IMR-90 (cell line): ENCODE measurements around the gene CDK10. TPM values are rescaled to one million over a fixed set of nuclear protein-coding genes. Genes with fewer than 3 reads are reported as not detected.

Experiments
- ATAC-seq: fragments of 200-7000 bp; cut with Tn5 transposase; 2 replicates; pipeline ENCODE4 v1.9.1; 2020; ENCODE audit warnings: low read depth, mild to moderate bottlenecking, moderate library complexity
- BruUV-seq: library from RNA; stranded (reverse); fragments of 400-500 nt; replicated peaks from 2 replicates; lab custom pipeline; 2021; lab: Mats Ljungman, UMichigan
- CTCF ChIA-PET: fragments of 300-600 bp; formaldehyde crosslinking; extraction: SDS; loops from one replicate; lab custom pipeline; 2021; ENCODE audit warnings: antibody characterized with exemption; lab: Yijun Ruan, JAX
- POLR2A ChIA-PET: fragments of 300-600 bp; sonication (Branson Sonifier 250); formaldehyde crosslinking; loops from one replicate; lab custom pipeline; 2022; ENCODE audit warnings: antibody characterized with exemption; ENCODE audit not compliant: unreplicated experiment; lab: Charles Lee
- DNase-seq: peaks from one replicate; pipeline ENCODE4 v3.0.0; 2013
- H2AFZ ChIP-seq: replicated peaks from 2 replicates; pipeline ENCODE3; 2013; ENCODE audit warnings: low read length, mild to moderate bottlenecking; ENCODE audit not compliant: poor library complexity
- H2AK5ac ChIP-seq: 2 replicates; pipeline ENCODE4 v1.6.1; 2013; ENCODE audit warnings: low read depth, low read length, inconsistent platforms
- H2AK9ac ChIP-seq: replicated peaks from 2 replicates; pipeline ENCODE3; 2013; ENCODE audit warnings: mild to moderate bottlenecking, low read depth, low read length, moderate library complexity; ENCODE audit not compliant: poor library complexity
- H2BK120ac ChIP-seq: 2 replicates; pipeline ENCODE4 v1.6.1; 2013; ENCODE audit warnings: low read depth, low read length, inconsistent platforms
- H2BK15ac ChIP-seq: 3 replicates; pipeline ENCODE4 v1.6.1; 2013; ENCODE audit warnings: low read depth, low read length, inconsistent platforms
- H2BK20ac ChIP-seq: 2 replicates; pipeline ENCODE4 v1.6.1; 2013; ENCODE audit warnings: low read depth, mild to moderate bottlenecking, inconsistent platforms, low read length, moderate library complexity
- H2BK5ac ChIP-seq: 2 replicates; pipeline ENCODE4 v1.6.1; 2013; ENCODE audit warnings: mild to moderate bottlenecking, low read depth, low read length, inconsistent platforms; ENCODE audit not compliant: poor library complexity, severe bottlenecking
- H3K14ac ChIP-seq: replicated peaks from 2 replicates; pipeline ENCODE4 v1.6.1; 2013; ENCODE audit warnings: low read depth, low read length, inconsistent platforms
- H3K18ac ChIP-seq: 2 replicates; pipeline ENCODE4 v1.6.1; 2013; ENCODE audit warnings: low read depth, low read length, control low read depth
- H3K23ac ChIP-seq: 2 replicates; pipeline ENCODE4 v1.6.1; 2013; ENCODE audit warnings: low read depth, low read length, inconsistent platforms
- H3K27ac ChIP-seq: 2 replicates; pipeline ENCODE4 v1.5.1; 2013; ENCODE audit warnings: mild to moderate bottlenecking, control low read depth, low read length; ENCODE audit not compliant: insufficient read depth
- H3K27me3 ChIP-seq: 2 replicates; pipeline ENCODE4 v1.6.1; 2013; ENCODE audit warnings: low read length; ENCODE audit not compliant: control insufficient read depth, insufficient read depth
- H3K36me3 ChIP-seq: 2 replicates; pipeline ENCODE4 v1.6.1; 2013; ENCODE audit warnings: low read length, mixed read lengths; ENCODE audit not compliant: control insufficient read depth, insufficient read depth
- H3K4ac ChIP-seq: 2 replicates; pipeline ENCODE4 v1.6.1; 2013; ENCODE audit warnings: low read depth, low read length, inconsistent platforms
- H3K4me1 ChIP-seq: 2 replicates; pipeline ENCODE4 v1.6.1; 2013; ENCODE audit warnings: low read length, mixed read lengths; ENCODE audit not compliant: control insufficient read depth, insufficient read depth
- H3K4me2 ChIP-seq: 2 replicates; pipeline ENCODE4 v1.6.1; 2013; ENCODE audit warnings: low read depth, mild to moderate bottlenecking, control low read depth, low read length, moderate library complexity
- H3K4me3 ChIP-seq: 2 replicates; pipeline ENCODE4 v1.5.1; 2013; ENCODE audit warnings: low read depth, mild to moderate bottlenecking, control low read depth, low read length, moderate library complexity; ENCODE audit not compliant: insufficient read depth
- H3K56ac ChIP-seq: 2 replicates; pipeline ENCODE4 v1.6.1; 2013; ENCODE audit warnings: low read length, inconsistent platforms; ENCODE audit not compliant: insufficient read depth; ENCODE audit errors: extremely low read depth
- H3K79me1 ChIP-seq, 2 experiments: 2 replicates each; pipeline ENCODE4 v1.6.1; 2013; ENCODE audit warnings: low read length in 2 of 2, inconsistent platforms in 1 of 2, low read depth in 1 of 2
- H3K9ac ChIP-seq: 2 replicates; pipeline ENCODE4 v1.6.1; 2013; ENCODE audit warnings: low read depth, low read length, control low read depth
- H3K9me1 ChIP-seq: 2 replicates; pipeline ENCODE4 v1.6.1; 2013; ENCODE audit warnings: low read length, inconsistent platforms; ENCODE audit not compliant: insufficient read depth
- H3K9me3 ChIP-seq: 2 replicates; pipeline ENCODE4 v1.6.1; 2013; ENCODE audit warnings: low read length; ENCODE audit not compliant: control insufficient read depth, insufficient read depth
- H4K20me1 ChIP-seq: 2 replicates; pipeline ENCODE4 v1.6.1; 2013; ENCODE audit warnings: low read length, inconsistent platforms; ENCODE audit not compliant: insufficient read depth
- H4K5ac ChIP-seq: 2 replicates; pipeline ENCODE4 v1.6.1; 2013; ENCODE audit warnings: mild to moderate bottlenecking, low read depth, low read length, control low read depth
- H4K8ac ChIP-seq, 2 experiments: 2 replicates each; pipeline ENCODE4 v1.6.1; 2013; ENCODE audit warnings: low read depth in 2 of 2, low read length in 2 of 2, control low read depth in 1 of 2, inconsistent platforms in 1 of 2
- H4K91ac ChIP-seq: 2 replicates; pipeline ENCODE4 v1.6.1; 2013; ENCODE audit warnings: low read depth, low read length, inconsistent platforms; ENCODE audit not compliant: insufficient read depth
- BHLHE40 ChIP-seq: fragments of 150-350 bp; IDR thresholded peaks from 2 replicates; pipeline ENCODE4 v1.6.1; 2016; ENCODE audit warnings: mild to moderate bottlenecking, low read depth, low read length
- CEBPB ChIP-seq: IDR thresholded peaks from 2 replicates; pipeline ENCODE4 v1.6.1; 2012; ENCODE audit warnings: low read depth, low read length, improper control_type of control experiment
- CHD1 ChIP-seq: IDR thresholded peaks from 2 replicates; pipeline ENCODE4 v1.6.1; 2012; ENCODE audit warnings: low read depth, low read length, improper control_type of control experiment
- FOS ChIP-seq: fragments of 150-350 bp; IDR thresholded peaks from 2 replicates; pipeline ENCODE4 v1.6.1; 2016; ENCODE audit warnings: low read depth, low read length
- MAFK ChIP-seq: IDR thresholded peaks from 2 replicates; pipeline ENCODE4 v1.6.1; 2012; ENCODE audit warnings: low read depth, low read length, improper control_type of control experiment
- MAZ ChIP-seq: IDR thresholded peaks from 2 replicates; pipeline ENCODE4 v1.6.1; 2012; ENCODE audit warnings: low read depth, mild to moderate bottlenecking, low read length, improper control_type of control experiment, moderate library complexity, borderline replicate concordance
- MXI1 ChIP-seq: IDR thresholded peaks from 2 replicates; pipeline ENCODE4 v1.6.1; 2012; ENCODE audit warnings: low read depth, mild to moderate bottlenecking, low read length, moderate library complexity, borderline replicate concordance
- POLR2A ChIP-seq: IDR thresholded peaks from 2 replicates; pipeline ENCODE4 v1.6.1; 2012; ENCODE audit warnings: mild to moderate bottlenecking, low read depth, low read length
- RAD21 ChIP-seq: IDR thresholded peaks from 2 replicates; pipeline ENCODE4 v1.6.1; 2012; ENCODE audit warnings: low read length, improper control_type of control experiment
- RCOR1 ChIP-seq: IDR thresholded peaks from 2 replicates; pipeline ENCODE4 v1.6.1; 2012; ENCODE audit warnings: mild to moderate bottlenecking, low read length, improper control_type of control experiment; ENCODE audit not compliant: insufficient replicate concordance
- RFX5 ChIP-seq: IDR thresholded peaks from 2 replicates; pipeline ENCODE4 v1.8.0; 2012; ENCODE audit warnings: low read depth, mild to moderate bottlenecking, low read length, moderate library complexity
- WGBS, 2 experiments: methylation state at CpG; one replicate each; pipeline versions ENCODE4 v1.1.5 to v1.1.7; 2013; ENCODE audit warnings: missing lambda C conversion rate in 2 of 2; ENCODE audit not compliant: insufficient read length in 1 of 2; ENCODE audit errors: extremely low coverage in 2 of 2; 5-methylcytosine and 5-hydroxymethylcytosine counted together
- dilution Hi-C: fragments of 300-500 bp; cut with HindIII; formaldehyde crosslinking; loops from one replicate; pipeline ENCODE4 v1.14.3; 2018; ENCODE audit warnings: low sequenced_read_pairs; ENCODE audit not compliant: unreplicated experiment
- in situ Hi-C: fragments of 300-500 bp; cut with MboI; formaldehyde crosslinking; loops from 3 replicates; pipeline ENCODE4 v1.14.3; 2019; ENCODE audit warnings: low sequenced_read_pairs, inconsistent platforms, mixed read lengths
- intact Hi-C: fragments of 100-400 bp; cut with micrococcal nuclease; formaldehyde crosslinking; loops from 2 replicates; pipeline ENCODE4 v1.10.0; 2022
- polyA plus RNA-seq, 3 experiments: library from polyadenylated mRNA; depleted of rRNA; stranded (reverse); fragments of >200 nt; gene quantifications; 2 replicates each; pipeline ENCODE4 v1.2.3, GENCODE V29; 2012; ENCODE audit warnings: low replicate concordance in 1 of 3
- total RNA-seq: library from RNA; depleted of rRNA; stranded (reverse); fragments of >200 nt; gene quantifications from 2 replicates; pipeline ENCODE4 v1.2.3, GENCODE V29; 2012
- TF ChIP-seq, protein P1 (sequence below): conservative IDR thresholded peaks from 2 replicates; pipeline ENCODE4 v1.5.1; 2012; ENCODE audit warnings: mild to moderate bottlenecking, low read depth, low read length, improper control_type of control experiment
- TF ChIP-seq, protein P2 (sequence below): fragments of 150-350 bp; IDR thresholded peaks from 2 replicates; pipeline ENCODE4 v1.6.1; 2016; ENCODE audit warnings: low read depth, mild to moderate bottlenecking, low read length, moderate library complexity, borderline replicate concordance

CDK10 gene
- total and polyA plus RNA-seq, 2 of the 4 experiments (the other 2 are of a cell fraction), result 19.5 to 61.8 TPM

DNA sequence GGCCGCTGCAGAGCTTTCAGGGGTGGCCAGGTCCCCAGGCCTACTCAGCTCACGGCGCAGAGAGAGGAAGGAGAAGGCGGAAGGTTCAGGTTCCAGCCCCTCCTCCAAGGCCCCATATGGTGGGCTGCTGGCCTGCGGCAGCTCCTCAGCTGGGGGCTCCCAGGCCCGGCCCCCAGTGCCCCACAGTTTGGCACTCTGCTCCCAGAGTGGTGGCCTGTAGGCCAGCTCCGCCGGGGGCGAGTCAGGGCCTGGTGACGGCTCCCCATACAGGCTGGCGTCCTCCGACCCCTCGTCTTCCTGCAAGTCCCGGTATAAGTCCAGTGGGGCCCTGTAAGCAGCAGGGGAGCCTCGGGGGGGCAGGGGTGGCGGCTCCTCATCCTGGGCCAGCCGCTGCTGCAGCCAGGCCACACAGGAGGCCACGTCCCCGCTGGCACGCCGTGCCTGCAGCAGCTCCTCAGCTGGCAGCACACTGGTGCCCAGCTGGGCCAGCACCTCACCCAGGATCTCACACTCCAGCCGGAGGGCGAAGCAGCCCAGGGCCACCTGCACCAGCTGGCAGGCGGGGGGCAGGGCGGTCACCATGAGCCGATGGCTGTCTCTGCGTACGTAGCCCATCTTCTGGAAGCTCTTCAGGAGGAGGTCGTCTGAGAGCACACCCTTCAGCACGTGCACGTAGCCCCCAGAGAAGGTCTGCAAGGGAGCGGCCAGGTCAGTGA, 11.3 kb downstream of the CDK10 start:
- POLR2A ChIA-PET, result no interaction called here
- no peak overlapping the region for H2BK20ac ChIP-seq

More for the DNA sequence above, 11.3 kb downstream of the CDK10 start:
- no peak for ATAC-seq
- H2BK5ac ChIP-seq, result no peak overlapping the region
- dilution Hi-C loops (no loop called here), in situ Hi-C loops (no loop called here), intact Hi-C loops (no loop called here)
- TF ChIP-seq POLR2A (no peak), FOS (no peak), BHLHE40 (no peak), CEBPB (no peak), MAFK (no peak), MXI1 (no peak), RFX5 (no peak), MAZ (no peak), CHD1 (no peak), RCOR1 (no peak), RAD21 (no peak)
- TF ChIP-seq, protein P1, sequence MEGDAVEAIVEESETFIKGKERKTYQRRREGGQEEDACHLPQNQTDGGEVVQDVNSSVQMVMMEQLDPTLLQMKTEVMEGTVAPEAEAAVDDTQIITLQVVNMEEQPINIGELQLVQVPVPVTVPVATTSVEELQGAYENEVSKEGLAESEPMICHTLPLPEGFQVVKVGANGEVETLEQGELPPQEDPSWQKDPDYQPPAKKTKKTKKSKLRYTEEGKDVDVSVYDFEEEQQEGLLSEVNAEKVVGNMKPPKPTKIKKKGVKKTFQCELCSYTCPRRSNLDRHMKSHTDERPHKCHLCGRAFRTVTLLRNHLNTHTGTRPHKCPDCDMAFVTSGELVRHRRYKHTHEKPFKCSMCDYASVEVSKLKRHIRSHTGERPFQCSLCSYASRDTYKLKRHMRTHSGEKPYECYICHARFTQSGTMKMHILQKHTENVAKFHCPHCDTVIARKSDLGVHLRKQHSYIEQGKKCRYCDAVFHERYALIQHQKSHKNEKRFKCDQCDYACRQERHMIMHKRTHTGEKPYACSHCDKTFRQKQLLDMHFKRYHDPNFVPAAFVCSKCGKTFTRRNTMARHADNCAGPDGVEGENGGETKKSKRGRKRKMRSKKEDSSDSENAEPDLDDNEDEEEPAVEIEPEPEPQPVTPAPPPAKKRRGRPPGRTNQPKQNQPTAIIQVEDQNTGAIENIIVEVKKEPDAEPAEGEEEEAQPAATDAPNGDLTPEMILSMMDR, result no peak
- TF ChIP-seq, protein P2, sequence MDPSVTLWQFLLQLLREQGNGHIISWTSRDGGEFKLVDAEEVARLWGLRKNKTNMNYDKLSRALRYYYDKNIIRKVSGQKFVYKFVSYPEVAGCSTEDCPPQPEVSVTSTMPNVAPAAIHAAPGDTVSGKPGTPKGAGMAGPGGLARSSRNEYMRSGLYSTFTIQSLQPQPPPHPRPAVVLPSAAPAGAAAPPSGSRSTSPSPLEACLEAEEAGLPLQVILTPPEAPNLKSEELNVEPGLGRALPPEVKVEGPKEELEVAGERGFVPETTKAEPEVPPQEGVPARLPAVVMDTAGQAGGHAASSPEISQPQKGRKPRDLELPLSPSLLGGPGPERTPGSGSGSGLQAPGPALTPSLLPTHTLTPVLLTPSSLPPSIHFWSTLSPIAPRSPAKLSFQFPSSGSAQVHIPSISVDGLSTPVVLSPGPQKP, result no peak
- H3K9me3 ChIP-seq, result no peaks in the 10 kb centered on the region
- H3K56ac ChIP-seq, result no peak overlapping the region
- no peak overlapping the region for H2AFZ ChIP-seq
- H3K4me2 ChIP-seq, result no peak overlapping the region
- H3K27me3 ChIP-seq, result no peaks in the 10 kb centered on the region
- peaks cover 9% of the 10 kb centered on the region for H3K4me1 ChIP-seq
- no peak overlapping the region for H2AK5ac ChIP-seq
- H3K4me3 ChIP-seq, result no peak overlapping the region
- H3K23ac ChIP-seq, result no peak overlapping the region
- H4K5ac ChIP-seq, result no peak overlapping the region
- no peak overlapping the region for H3K4ac ChIP-seq
- H3K18ac ChIP-seq, result no peak overlapping the region
- no peak overlapping the region for H4K91ac ChIP-seq
- H3K36me3 ChIP-seq, result peaks cover 32% of the 10 kb centered on the region
- no peak overlapping the region for H3K27ac ChIP-seq
- BruUV-seq, result no TSS peak
- H4K8ac ChIP-seq, result no peak overlapping the region
- no peak overlapping the region for H3K9ac ChIP-seq
- CTCF ChIA-PET, result no interaction called here
- H2AK9ac ChIP-seq, result no peak overlapping the region
- no peak overlapping the region for H3K14ac ChIP-seq
- no peak for DNase-seq
- H3K9me1 ChIP-seq, result no peaks in the 10 kb centered on the region
- no peak overlapping the region for H2BK120ac ChIP-seq
- 85% methylated on average over 15 of the region's 32 CpGs; no CpG with 5 or more reads in 1 of the 2 experiments for WGBS, 2 experiments
- peaks cover 5 to 20% of the 10 kb centered on the region in 2 experiments; a peak in 2 of 4 replicates for H3K79me1 ChIP-seq
- peaks cover 32% of the 10 kb centered on the region for H4K20me1 ChIP-seq
- H2BK15ac ChIP-seq, result no peak overlapping the region
